ENCODE measurements around the gene AZIN2.

GRCh38 chr1:33070628-33071027 is 10.3 kb upstream of the AZIN2 start:
- no peak for TF ChIP-seq POLR2AphosphoS5 (IDR thresholded peaks at IDR 0.05; ENCODE audit: insufficient read depth, low read depth, low read length)
- TF ChIP-seq EZH2 (IDR thresholded peaks at IDR 0.05; ENCODE audit: borderline replicate concordance, low read depth, low read length, severe bottlenecking): no peak
- TF ChIP-seq MYC (IDR thresholded peaks at IDR 0.05; ENCODE audit: low read depth, low read length): no peak
